ENCODE results near the gene GSDME.

GSDME gene

GRCh38 chr7:24713039-24713793 is 44.0 kb downstream of the GSDME start:
- no peak for ATAC-seq
- TF ChIP-seq CREB5 (CRISPR knock-in tag; IDR thresholded peaks at IDR 0.05; ENCODE audit: low read depth) (no peak), ARNTL (CRISPR knock-in tag; IDR thresholded peaks at IDR 0.05; ENCODE audit: borderline replicate concordance, low read depth) (no peak), ZNF565 (CRISPR knock-in tag; conservative IDR thresholded peaks at IDR 0.05; ENCODE audit: low read depth) (no peak), ZNF70 (CRISPR knock-in tag; IDR thresholded peaks at IDR 0.05) (no peak), ZFP30 (CRISPR knock-in tag; IDR thresholded peaks at IDR 0.05) (no peak), RARB (CRISPR knock-in tag; IDR thresholded peaks at IDR 0.05) (no peak), ZC3H10 (CRISPR knock-in tag; IDR thresholded peaks at IDR 0.05) (no peak)

DNA sequence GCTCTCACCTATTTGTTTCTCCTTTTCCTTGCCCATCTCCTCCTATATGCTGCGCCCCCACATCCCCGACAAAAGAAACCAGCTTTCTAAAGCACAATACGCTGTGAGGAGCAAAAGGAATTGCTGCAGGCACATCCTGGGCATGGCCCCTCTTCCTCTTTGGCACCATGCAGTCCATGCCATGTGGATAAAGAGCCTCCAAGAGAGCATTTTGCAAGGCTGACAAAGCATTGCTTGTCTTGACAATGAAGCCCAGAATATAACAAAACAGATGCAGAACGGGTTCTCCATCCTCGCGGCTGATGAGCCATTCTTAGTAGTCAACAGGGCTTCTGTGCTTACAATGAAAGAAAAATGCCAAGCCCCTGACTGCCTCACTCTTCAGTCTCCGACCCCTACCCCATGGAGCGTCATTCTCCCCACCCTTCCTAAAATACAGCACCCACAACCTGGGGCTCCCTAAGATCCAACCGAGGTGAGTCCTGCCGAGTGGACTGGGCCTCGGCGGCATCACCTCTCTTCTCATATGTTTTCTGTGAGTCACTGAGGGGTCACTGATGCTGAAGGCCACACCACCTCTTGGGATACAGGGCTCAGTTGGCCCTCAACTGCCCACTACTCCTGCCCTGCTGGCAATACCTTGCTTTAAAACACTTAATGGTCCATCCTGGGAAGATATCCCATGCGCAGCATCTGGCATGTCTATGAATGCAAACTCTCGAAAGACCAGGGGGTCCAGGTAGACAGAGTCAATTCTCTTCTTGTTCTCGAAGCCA is 47.5 kb downstream of the GSDME start:
- no peak for ATAC-seq
- TF ChIP-seq PPARA (CRISPR knock-in tag; IDR thresholded peaks at IDR 0.05; ENCODE audit: borderline replicate concordance) (no peak), TOX (CRISPR knock-in tag; IDR thresholded peaks at IDR 0.05; ENCODE audit: borderline replicate concordance) (no peak), ZFP3 (CRISPR knock-in tag; IDR thresholded peaks at IDR 0.05) (no peak), RARB (CRISPR knock-in tag; IDR thresholded peaks at IDR 0.05) (no peak), GLIS3 (CRISPR knock-in tag; IDR thresholded peaks at IDR 0.05) (no peak), SNAI2 (CRISPR knock-in tag; IDR thresholded peaks at IDR 0.05) (no peak), TSHZ2 (CRISPR knock-in tag; IDR thresholded peaks at IDR 0.05) (no peak), ARNTL (CRISPR knock-in tag; IDR thresholded peaks at IDR 0.05; ENCODE audit: borderline replicate concordance, low read depth) (no peak), ZNF8 (CRISPR knock-in tag; IDR thresholded peaks at IDR 0.05) (no peak), ESRRG (CRISPR knock-in tag; IDR thresholded peaks at IDR 0.05) (no peak), OSR1 (CRISPR knock-in tag; IDR thresholded peaks at IDR 0.05) (no peak), ISL1 (CRISPR knock-in tag; IDR thresholded peaks at IDR 0.05) (no peak), CREB5 (CRISPR knock-in tag; IDR thresholded peaks at IDR 0.05; ENCODE audit: low read depth) (no peak), ZC3H10 (CRISPR knock-in tag; IDR thresholded peaks at IDR 0.05) (no peak), BACH2 (CRISPR knock-in tag; IDR thresholded peaks at IDR 0.05; ENCODE audit: borderline replicate concordance) (no peak), ZNF70 (CRISPR knock-in tag; IDR thresholded peaks at IDR 0.05) (no peak)
- TF ChIP-seq, protein P1, sequence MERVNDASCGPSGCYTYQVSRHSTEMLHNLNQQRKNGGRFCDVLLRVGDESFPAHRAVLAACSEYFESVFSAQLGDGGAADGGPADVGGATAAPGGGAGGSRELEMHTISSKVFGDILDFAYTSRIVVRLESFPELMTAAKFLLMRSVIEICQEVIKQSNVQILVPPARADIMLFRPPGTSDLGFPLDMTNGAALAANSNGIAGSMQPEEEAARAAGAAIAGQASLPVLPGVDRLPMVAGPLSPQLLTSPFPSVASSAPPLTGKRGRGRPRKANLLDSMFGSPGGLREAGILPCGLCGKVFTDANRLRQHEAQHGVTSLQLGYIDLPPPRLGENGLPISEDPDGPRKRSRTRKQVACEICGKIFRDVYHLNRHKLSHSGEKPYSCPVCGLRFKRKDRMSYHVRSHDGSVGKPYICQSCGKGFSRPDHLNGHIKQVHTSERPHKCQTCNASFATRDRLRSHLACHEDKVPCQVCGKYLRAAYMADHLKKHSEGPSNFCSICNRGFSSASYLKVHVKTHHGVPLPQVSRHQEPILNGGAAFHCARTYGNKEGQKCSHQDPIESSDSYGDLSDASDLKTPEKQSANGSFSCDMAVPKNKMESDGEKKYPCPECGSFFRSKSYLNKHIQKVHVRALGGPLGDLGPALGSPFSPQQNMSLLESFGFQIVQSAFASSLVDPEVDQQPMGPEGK (CRISPR knock-in tag; IDR thresholded peaks at IDR 0.05; ENCODE audit: borderline replicate concordance), result no peak
- TF ChIP-seq, protein P2, sequence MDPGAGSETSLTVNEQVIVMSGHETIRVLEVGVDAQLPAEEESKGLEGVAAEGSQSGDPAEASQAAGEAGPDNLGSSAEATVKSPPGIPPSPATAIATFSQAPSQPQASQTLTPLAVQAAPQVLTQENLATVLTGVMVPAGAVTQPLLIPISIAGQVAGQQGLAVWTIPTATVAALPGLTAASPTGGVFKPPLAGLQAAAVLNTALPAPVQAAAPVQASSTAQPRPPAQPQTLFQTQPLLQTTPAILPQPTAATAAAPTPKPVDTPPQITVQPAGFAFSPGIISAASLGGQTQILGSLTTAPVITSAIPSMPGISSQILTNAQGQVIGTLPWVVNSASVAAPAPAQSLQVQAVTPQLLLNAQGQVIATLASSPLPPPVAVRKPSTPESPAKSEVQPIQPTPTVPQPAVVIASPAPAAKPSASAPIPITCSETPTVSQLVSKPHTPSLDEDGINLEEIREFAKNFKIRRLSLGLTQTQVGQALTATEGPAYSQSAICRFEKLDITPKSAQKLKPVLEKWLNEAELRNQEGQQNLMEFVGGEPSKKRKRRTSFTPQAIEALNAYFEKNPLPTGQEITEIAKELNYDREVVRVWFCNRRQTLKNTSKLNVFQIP (CRISPR knock-in tag; IDR thresholded peaks at IDR 0.05; ENCODE audit: borderline replicate concordance, low read depth), result no peak

Data from SK-N-SH treated with all-trans-retinoic acid at 6 μM for 48 hours (cell line).